Measurements from ENCODE around the gene AMBRA1. TPM values are rescaled to one million over a fixed set of nuclear protein-coding genes. Genes with fewer than 3 reads are reported as not detected.

Gene AMBRA1
- total RNA-seq, 1 donor from 2014 or later = 33.7 TPM

DNA sequence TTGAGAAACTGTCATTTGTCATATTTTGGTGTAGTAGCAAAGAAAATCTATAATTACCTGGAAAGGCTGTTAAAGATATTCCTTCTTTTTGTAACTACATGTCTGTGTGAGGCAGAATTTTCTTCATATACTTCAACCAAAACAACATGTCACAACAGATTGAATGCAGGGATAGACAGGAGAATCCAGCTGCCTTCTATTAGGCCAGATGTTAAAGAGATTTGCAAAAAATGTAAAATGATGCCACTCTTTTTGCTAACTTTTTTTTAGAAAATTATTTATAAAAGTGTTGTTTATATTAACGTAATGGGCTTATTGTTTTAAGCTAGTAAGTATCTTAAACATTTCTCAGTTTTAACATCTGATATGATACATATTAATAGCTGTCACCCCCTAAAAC lies 233.9 kb downstream of the AMBRA1 start:
- no peak for ATAC-seq
- intact Hi-C loops (cut with DNase I) = loop anchor here (10.0 kb wide), 1 partner anchor 1005 kb away; no protein-coding TSS in a partner anchor
- no peak for DNase-seq (ENCODE audit: low spot score)

DNA sequence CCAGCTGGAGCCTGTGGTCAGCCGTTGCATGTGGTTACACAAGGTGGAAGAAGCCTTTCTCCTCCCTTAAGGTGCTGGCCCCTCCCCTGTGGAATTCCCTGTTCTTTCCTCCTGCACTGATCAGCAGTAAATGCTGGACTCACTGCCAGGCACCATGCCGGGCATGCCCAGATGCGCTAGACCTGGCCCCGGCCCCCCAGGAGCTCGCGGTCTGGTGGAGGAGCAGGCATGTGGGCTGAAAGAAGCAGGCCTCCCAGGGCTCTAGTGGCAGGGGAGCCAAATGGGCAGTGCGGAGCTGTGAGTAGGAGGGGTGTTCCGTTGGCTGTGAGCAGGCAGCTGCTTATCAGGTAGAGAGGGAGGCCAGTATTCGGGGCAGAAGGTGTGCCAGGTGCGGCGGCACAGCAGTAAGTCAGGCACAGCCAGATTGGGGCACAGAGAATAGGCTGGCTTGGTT lies 236.3 kb downstream of the AMBRA1 start:
- intact Hi-C loops (cut with DNase I) = loop anchor here (10.0 kb wide), 1 partner anchor 1007 kb away; no protein-coding TSS in a partner anchor
- ATAC-seq = no peak
- DNase-seq (ENCODE audit: low spot score) = no peak

DNA sequence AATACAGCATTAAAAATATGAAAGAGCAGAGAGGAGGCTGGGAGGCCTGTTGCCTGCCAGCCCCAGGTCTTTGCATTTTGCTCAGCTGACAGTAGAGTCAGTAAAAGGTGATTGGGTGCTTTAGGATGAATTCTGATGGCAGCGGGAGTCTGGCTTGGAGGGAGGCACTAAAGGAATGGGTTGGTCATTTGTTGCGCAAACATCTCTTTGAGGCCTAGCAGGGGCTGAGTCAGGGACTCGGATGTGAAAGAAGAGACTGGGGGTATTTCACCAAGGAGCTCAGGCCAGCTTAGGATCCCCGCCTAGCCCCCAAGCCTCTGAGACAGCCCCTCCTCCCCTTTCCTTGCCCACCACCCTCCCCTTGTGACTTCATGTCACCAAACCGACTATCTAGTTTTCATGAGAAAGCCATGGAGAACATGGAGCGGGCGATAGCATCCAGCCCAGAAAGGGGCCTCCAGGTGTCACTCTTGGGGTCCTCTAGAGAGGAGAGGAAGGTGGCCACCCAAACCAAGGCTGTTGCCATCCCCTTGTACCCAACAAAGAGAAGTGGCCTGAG lies 236.8 kb downstream of the AMBRA1 start:
- ATAC-seq (no peak), DNase-seq (ENCODE audit: low spot score) (no peak)

DNA sequence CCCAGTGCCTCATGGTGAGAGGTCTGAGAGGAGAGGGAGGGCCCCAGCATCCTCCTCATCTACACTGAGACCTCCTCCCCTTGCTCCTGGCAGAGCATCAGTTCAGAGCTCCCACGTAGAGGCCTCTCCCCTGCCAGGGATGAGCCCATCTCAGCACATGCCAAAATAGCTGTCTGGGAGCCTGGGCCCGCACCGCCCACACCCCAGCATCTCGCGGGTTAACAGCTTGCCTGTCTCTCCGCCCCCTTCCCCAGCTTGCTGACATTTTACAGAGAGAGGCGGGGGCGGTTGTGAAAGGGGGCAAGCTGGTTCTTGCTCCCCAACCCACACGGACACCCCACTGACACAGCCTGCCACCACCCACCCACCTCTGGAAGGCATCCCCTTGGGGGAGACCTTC lies 240.1 kb downstream of the AMBRA1 start:
- intact Hi-C loops (cut with DNase I) = loop anchor here (5.0 to 10.0 kb wide), 2 partner anchors 739 to 1011 kb away; no protein-coding TSS in a partner anchor
- ATAC-seq (no peak), DNase-seq (ENCODE audit: low spot score) (no peak)

More for the DNA sequence above, 236.8 kb downstream of the AMBRA1 start:
- intact Hi-C loops (cut with DNase I) = loop anchor here (10.0 kb wide), 1 partner anchor 1008 kb away; no protein-coding TSS in a partner anchor

DNA sequence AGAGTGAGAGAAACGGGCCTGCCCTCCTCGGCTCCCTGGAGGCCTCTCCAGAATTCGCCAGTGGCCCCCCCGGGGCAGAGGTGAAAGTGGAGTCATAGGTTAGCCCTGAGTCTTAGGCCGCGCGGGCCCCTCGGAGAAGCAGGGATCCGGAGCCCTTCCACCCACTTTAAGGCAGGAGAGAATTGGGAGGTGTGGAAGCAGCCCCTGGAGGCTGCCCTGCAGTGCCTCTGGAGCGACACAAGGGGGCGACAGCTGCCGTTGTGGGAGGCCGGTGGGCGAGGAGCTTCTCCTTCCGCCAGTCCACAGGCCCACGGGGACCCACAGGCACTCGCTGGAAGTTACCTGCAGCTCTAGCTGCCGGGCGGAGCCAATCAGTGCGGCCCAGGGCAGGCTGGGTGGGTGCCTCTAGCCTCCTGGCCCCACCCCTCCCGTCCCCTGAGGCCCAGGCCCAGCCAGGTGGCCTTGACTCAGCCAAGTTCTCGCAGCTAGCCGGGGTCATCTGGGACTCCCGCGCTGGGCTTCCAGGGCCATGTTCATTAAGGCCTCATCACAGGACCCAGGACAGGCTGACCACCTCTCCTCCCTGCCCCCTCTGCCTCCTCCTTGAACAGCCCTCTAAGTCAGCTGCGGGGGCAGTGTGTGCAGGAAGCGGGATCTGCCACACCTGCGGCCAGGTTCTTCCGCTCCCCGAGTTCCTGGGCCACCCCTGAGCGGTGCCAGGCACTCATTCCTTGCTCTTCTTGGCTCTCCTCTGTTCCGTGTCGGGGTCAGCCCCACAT lies 241.6 kb downstream of the AMBRA1 start:
- no peak for DNase-seq (ENCODE audit: low spot score)
- intact Hi-C loops (cut with DNase I) = loop anchor here (5.0 to 10.0 kb wide), 2 partner anchors 740 to 1013 kb away; no protein-coding TSS in a partner anchor
- peak; percentile 44 for ATAC-seq

DNA sequence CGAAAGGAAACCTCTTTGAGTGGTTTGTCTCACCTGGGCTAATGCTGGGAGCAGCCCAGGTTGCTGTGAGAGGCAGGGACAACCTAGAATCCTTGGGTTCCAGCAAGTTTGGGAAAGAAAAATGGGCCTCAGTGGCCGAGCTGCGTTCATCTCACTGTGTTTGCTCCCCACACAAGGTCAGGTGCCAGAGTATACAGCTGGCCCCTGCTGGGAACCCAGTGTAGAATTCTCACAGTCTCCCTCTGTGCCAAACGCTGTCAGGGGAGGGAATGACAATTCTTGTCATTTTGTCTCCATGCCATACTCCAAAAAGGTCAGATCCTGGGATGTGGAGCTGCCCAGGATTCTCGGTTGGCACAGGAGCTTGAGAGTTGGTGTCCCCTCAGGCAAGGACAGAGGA lies 242.2 kb downstream of the AMBRA1 start:
- no peak for ATAC-seq
- DNase-seq (ENCODE audit: low spot score) = no peak
- intact Hi-C loops (cut with DNase I) = loop anchor here (5.0 to 10.0 kb wide), 2 partner anchors 741 to 1013 kb away; no protein-coding TSS in a partner anchor

DNA sequence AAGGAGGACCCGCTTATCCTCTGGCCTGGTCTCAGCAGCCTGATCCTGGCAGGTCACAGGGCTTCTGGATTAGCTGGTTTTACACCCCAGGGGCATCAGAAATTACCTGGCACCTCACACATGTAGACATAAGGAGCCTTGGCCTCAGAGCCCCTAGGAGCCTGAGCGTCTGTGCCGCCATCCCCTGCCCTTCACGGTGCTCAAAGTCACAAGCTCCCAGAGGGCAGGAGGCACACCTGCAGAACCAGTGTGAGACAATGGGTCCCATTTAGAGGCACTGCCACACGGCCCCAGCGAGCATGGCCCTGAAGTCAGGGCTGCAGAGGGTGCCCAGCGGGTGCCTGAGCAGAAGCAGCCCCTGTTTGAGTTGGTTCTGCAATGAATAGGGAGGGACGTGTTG lies 242.7 kb downstream of the AMBRA1 start:
- intact Hi-C loops (cut with DNase I) = loop anchor here (5.0 to 10.0 kb wide), 2 partner anchors 741 to 1014 kb away; no protein-coding TSS in a partner anchor
- no peak for DNase-seq (ENCODE audit: low spot score)
- ATAC-seq = no peak

DNA sequence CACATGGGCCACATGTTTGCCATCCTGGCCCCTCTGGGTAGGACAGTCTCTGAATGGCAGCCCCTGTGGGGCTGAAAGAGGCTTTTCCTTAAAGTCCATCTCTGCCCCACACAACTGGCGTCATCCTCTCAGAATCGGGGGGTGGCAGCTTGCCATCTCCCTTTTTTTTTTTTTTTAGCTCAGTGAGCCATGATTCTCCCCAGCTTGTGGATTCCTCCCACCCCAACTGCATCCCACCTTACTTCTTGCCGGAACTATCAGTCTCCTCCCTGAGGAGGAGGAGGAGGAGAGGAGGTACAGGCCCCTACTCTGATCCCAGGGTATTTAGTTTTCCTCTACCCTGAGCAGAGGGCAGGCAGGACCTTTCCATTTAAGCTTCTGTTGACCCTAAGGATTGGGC lies 243.1 kb downstream of the AMBRA1 start:
- ATAC-seq (no peak), DNase-seq (ENCODE audit: low spot score) (no peak)
- intact Hi-C loops (cut with DNase I) = loop anchor here (5.0 to 10.0 kb wide), 2 partner anchors 742 to 1014 kb away; no protein-coding TSS in a partner anchor

DNA sequence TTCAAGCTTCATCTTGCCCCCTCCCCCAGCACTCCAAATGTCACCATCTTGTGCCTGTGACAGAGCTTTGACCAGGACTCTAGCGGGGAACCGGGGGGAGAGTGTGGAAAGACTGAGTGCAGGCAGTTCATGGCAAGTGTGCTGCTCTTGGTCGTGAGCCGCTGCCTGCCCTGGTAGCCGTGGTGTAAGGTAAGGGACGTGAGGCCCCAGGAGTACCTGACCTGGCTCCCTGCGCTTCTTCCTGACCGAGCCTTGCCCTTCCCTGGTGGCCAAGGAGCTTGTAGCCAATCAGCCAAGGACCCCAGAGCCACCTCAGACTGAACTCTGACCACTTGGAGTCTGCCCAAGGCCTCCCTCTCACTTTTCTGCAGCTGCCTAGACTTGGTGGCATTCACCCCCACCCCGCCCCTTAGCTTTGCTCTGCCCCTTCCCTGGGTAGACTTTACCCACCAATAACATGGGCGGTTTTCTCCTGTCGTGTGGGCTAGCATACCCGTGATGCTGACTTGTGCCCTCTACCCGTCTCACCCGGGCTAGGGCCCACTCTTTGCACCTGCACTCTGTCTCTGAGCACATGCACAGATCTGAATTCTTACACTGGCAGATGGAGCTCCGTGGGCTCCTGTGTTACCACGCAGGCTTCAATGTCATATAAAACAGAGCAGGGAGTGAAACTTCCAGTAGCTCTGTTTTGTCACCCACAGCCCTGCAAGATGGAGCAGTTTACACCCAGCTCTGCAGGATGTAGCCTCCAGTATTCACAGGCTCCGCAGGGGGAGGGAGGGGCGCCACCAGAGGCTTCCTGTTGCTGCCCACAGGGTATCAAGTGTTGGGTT lies 245.0 kb downstream of the AMBRA1 start:
- intact Hi-C loops (cut with DNase I) = no loop called here
- ATAC-seq (no peak), DNase-seq (ENCODE audit: low spot score) (no peak)

DNA sequence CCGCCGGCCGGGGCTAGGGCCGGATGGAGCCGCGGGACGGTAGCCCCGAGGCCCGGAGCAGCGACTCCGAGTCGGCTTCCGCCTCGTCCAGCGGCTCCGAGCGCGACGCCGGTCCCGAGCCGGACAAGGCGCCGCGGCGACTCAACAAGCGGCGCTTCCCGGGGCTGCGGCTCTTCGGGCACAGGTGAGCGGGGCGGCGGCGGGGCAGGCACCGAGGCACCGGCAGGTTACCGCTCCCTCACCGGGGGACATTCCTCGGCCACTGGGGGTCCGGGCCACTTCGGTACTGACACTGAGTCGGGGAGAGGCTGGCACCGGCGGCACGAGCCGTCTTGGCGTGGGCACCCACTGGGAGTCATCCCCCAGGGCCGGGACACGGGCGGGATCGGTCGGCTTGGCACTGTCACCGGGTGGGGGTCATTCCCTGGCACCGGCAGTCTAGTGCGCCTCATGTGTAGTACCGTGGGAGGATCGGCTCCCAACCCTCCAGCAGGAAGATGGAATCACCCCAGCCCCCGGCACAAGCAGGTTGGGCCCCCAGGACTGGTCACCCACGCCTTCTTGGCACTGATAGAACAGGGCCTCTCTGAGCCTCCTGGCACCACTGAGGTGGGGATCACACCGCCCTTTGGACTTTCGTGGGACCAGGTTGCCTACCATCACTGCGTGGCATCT lies 246.0 kb downstream of the AMBRA1 start:
- DNase-seq (ENCODE audit: low spot score) (no peak), ATAC-seq (no peak)
- intact Hi-C loops (cut with DNase I) = no loop called here

DNA sequence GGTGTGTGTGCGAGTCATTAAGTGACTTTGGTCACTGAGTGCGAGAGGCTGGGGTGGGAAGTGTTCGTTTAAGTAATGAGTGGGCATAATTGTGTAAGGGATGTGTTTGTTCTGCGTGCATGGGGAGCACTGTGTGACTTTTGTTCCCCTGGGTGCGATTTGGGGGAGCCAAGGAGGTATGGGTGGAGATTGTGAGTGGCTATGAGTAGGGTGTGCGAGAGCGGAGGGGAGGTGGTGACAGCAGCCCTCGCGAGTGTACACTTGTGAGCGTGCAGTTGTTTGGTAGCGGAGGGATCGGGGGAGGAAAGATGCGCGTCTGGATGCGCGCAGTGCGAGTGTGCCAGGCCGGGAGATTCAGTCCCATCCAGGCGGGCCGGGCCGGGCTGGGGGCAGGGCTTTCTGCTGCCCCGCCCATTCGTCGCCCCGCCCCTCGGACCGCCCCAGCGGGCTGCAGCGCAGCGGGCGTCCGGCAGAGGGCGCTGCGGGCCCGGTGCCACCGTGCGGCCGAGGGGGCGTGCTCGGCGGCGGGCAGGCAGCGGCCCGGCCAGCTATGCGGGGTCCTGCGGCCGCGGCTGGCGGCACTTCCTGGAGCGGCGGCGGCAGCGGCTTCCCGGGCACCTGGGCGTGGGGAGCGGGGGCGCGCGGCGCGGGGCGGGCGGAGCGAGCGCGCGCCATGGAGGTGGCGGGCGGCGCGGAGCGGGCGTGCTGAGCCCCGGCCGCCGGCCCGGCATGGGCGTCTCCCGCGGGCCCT lies 246.8 kb downstream of the AMBRA1 start, which contains the start of gene DGKZ:
TSS of gene DGKZ (plus strand) at position 578 of the 751 bp plus-strand sequence. CDS start 197 bp downstream, outside the sequence.
- intact Hi-C loops (cut with DNase I) = no loop called here
- ATAC-seq (peak; percentile 90), DNase-seq (ENCODE audit: low spot score) (peak; percentile 89)

Small RNAs within 50 kb of the gene (microRNA-seq; reads per million reads assigned to microRNA genes)
- gene MIR3160-1 (not detected), gene MIR3160-2 (not detected), gene MIR4688 (not detected)

Other genes with a start within 250 kb of the AMBRA1 start
- 45.5 TPM for gene DGKZ, start 246.6 kb downstream of the AMBRA1 start, total RNA-seq
- 92.7 TPM for gene MDK, start 212.4 kb downstream of the AMBRA1 start, total RNA-seq
- gene CHRM4, start 202.2 kb downstream of the AMBRA1 start, total RNA-seq = not detected
- 4.3 TPM for gene HARBI1, start 23.2 kb upstream of the AMBRA1 start, total RNA-seq
- 55.1 TPM for gene ATG13, start 23.5 kb upstream of the AMBRA1 start, total RNA-seq
- 78.6 TPM for gene ARHGAP1, start 106.6 kb upstream of the AMBRA1 start, total RNA-seq
- gene ZNF408, start 107.0 kb upstream of the AMBRA1 start, total RNA-seq = 6.5 TPM
- not detected for gene F2, start 125.2 kb upstream of the AMBRA1 start, total RNA-seq